ENCODE results near the gene PSD2. TPM values are rescaled to one million over a fixed set of nuclear protein-coding genes. Genes with fewer than 3 reads are reported as not detected.
A peak's percentile ranks its signal among the peaks of the same experiment; 100 is the strongest.

Gene PSD2
- total RNA-seq, 1 donor from 2014 or later: not detected

DNA sequence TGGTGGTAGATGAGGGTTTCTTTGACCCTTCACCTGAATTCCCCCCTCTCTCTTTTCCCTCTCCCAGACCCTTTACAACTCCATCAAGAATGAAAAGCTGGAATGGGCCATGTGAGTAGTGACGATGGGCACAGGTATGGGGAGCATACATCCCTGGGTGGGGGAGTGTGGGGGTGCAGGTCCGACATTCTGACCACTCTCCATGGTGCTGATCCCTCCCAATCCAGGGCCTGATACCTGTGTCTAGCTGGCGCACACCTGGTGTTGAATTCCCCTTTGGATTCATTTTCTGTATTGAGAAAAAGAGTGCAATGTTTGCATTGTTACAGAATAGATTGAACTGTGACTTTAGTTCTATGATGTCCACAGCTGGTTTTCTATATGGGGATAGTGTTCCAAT lies 40.0 kb downstream of the PSD2 start:
- DNase-seq (ENCODE audit: extremely low read depth, low read depth, low spot score): no peak

DNA sequence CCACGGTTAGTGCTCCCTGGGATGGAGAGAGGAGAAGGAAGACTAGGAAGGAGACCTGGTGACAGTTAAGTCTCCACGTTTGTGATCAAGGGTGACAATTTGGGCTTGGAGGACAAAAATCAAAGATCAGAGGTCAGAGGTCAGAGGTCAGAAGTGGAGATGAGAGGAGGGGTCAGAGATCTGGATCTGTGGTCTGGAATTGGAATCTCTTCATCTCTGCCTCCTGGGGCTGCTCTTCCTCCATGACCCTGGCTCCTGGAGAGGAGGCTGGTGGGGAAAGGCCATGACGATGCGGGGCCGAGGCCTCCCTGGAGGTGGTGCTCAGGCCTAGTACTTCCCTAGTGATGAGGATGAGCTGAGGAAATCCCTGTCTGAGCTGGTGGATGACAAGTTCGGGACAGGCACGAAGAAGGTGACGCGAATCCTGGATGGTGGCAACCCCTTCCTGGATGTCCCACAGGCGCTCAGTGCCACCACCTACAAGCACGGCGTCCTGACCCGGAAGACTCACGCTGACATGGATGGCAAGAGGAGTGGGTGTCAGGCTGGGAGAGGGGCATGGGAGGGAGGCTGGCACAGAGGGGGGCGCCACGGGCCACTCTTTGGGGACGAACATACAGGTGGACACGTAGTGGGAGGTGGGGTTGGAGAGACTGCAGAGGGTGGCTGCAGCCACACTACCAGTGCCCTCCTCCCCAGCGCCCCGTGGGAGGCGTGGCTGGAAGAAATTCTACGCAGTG lies 41.0 kb downstream of the PSD2 start:
- DNase-seq (ENCODE audit: extremely low read depth, low read depth, low spot score): no peak

DNA sequence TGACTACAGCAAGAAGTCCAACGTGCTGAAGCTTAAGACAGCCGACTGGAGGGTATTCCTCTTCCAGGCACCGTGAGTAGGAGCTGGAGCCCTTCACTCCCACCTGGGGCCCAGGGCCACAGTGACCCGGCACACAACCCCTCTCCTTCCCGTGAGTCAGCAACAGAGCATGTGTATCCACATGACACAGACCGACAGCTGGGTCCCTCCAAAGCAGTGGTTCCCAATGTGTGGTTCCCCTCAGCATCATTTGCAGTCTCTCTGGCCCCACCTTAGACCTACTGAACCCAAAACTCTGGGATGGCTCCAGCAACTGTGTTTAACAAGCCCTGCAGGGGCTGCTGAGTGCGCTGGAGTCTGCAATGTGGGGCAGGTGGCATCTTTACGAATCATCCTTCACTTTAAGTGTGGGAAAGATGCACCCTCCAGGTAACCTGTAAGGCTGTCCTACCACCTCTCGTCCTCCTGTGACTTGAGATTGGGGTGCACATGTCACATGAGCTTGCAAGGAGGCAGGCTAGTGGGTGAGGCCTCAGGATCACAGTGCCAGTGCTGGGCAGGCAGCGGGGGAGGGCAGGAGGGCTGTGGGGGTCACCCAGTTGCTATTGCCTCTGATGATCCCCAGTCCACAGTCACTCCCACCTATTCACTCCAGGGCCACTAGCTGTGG lies 42.2 kb downstream of the PSD2 start:
- DNase-seq (ENCODE audit: extremely low read depth, low read depth, low spot score): no peak

DNA sequence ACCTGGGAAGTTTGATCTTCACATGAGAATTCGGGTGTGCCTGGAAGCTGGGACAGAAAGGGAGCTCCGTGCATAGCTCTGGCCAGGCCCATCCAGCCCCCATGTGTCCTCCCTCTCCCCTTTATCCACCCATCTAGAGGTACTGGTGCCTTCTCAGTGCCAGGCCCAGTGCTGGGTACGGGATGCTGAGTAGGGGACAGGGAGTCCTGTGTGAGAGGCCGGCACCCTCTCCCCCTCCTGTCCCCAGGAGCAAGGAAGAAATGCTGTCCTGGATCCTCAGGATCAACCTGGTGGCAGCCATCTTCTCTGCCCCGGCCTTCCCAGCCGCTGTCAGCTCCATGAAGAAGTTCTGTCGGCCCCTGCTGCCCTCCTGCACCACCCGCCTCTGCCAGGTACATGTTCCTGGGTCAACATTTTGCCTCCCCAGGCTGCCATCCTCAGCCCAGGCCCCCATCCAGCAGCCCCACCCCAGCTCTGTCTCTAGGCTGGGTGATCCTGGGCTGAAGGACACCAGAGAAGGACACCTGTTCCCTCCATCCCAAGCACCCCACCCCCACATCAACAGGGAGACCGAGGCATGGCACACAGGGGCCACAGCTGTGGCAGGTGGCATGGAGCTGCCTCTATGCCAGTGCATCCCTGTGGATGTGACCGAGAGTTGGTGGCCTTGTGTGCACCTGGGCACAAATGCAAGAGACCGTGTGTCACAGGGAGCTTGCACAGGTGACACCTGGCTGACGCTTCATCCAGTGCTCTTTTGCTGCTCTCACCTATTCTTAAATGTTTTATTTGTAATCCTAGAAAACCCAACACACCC lies 43.0 kb downstream of the PSD2 start:
- no peak for DNase-seq (ENCODE audit: extremely low read depth, low read depth, low spot score)

DNA sequence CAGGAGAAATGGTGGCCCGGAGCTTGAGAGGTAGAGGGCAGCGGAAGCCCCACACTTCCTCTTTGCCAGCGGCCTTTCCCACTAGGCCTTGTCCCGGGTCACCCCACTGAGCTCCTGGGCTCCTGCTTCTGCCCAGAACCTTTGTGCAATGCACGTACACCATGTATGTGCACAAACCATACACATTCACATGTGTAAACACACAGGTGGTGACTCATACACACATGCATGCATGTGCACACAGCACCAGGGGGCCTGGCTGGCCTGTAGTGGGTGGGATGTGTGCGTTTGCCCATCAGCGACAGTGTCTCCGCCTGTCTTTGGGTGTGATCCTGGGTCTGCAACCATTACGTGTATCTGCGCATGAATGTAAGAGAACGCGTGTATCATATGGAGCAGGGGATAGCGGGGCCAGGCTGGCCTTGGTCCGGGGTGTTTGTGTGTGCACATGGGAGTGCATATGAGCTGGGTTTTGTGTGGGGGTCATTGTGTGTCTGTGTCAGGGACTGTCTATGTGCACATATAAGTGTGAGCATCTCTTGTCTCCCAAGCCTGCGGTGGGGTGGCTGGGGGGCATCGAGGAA lies 43.7 kb downstream of the PSD2 start:
- DNase-seq (ENCODE audit: extremely low read depth, low read depth, low spot score): no peak

DNA sequence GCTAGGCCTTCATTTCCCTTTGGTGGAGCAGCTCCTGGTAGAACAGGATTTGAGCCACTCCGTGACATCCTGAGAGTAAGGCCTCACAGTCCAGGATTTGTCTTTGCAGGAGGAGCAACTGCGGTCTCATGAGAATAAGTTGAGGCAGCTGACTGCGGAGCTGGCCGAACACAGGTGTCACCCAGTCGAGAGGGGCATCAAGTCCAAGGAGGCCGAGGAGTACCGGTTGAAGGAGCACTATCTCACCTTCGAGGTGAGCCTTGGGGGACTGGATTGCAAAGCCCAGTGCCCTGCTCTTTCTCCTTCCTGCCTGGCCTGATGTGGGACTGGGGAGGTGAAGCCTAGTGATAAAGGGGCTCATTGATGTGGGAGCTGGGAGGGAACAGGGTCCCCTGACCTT lies 44.3 kb downstream of the PSD2 start:
- no peak for DNase-seq (ENCODE audit: extremely low read depth, low read depth, low spot score)

DNA sequence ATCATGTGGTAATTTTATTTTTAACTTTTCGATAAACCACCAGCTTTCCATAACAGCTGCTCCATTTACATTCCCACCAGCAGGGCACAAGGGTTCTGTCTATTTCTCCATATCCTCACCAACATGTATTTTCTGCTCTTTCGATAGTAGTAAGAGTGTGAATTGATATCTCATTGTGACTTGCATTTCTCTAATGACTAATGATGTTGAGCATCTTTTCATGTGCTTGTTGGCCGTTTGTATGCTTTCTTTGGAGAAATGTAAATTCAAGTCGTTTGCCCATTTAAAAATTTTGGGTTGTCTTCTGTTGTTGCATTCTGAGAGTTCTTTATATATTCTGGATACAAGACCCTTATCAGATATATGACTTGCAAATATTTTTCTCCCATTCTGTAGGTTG lies 45.9 kb downstream of the PSD2 start:
- DNase-seq (ENCODE audit: extremely low read depth, low read depth, low spot score): no peak

DNA sequence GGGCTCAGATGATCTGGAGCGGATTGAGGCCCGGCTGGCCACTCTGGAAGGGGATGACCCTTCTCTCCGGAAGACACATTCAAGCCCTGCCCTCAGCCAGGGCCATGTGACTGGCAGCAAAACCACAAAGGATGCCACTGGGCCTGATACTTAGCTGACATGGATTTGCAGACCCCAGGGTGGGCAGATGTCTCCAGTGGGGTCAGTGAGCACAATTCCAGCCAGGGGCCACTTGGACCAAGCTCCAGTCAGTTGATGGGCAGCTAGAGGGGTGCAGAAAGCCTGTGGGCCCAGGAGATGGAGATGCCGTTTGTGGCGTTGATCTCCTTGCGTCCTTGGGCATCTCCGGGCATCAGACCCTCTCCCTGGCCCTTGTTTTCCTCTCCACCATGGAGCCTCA lies 46.7 kb downstream of the PSD2 start:
- DNase-seq (ENCODE audit: extremely low read depth, low read depth, low spot score): no peak

DNA sequence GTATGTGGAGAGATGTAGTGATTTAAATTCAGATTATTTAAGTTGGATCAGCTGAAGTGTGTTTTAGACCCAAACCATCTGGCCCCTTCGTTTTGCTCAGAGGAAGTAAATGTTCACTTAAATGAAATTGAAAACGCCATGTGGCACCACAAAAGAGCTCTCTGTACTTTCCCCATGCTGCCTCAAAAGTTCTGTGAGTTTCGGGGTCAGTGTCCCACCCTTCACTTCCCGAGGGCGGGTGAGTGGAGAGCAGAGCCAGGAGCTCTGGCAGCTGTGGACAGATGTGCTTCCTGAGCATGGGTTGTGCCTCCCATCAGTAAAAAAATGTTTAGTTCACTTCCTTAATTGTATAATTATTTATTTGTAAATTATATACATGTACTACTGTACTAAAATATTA lies 48.4 kb downstream of the PSD2 start:
- DNase-seq (ENCODE audit: extremely low read depth, low read depth, low spot score): no peak

DNA sequence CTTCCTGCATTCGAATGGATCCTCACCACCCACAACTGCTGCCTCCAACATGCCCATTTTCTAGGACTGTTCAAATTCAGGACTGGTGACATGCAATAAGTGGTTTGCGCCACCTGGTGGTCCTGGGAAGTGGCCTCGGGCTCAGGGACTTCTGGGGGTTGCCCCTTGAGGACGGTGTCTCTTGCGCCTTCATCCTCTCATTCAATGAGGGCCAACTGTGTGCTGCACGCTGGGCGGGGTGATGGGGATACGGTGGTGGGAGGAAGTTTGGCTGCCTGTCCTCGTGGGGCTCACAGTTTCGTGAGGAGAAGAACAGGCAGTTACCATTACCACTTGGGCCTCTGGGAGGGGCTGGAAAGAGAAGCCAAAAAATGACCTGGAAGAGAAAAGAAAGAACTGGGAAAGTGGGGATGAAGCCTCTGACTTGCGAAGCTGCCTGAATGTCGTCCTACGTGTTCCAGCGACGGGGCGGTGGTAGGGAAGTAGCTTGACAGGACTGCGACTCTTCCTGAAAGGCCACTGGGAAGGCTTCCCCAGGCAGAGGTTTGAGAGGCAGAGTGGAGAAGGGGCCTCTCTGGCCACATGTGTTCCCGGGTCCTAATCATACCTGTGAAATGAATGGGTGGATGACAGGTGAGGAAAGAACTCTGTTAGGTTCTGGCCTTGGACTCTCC lies 49.0 kb downstream of the PSD2 start:
- DNase-seq (ENCODE audit: extremely low read depth, low read depth, low spot score): peak; percentile 44

DNA sequence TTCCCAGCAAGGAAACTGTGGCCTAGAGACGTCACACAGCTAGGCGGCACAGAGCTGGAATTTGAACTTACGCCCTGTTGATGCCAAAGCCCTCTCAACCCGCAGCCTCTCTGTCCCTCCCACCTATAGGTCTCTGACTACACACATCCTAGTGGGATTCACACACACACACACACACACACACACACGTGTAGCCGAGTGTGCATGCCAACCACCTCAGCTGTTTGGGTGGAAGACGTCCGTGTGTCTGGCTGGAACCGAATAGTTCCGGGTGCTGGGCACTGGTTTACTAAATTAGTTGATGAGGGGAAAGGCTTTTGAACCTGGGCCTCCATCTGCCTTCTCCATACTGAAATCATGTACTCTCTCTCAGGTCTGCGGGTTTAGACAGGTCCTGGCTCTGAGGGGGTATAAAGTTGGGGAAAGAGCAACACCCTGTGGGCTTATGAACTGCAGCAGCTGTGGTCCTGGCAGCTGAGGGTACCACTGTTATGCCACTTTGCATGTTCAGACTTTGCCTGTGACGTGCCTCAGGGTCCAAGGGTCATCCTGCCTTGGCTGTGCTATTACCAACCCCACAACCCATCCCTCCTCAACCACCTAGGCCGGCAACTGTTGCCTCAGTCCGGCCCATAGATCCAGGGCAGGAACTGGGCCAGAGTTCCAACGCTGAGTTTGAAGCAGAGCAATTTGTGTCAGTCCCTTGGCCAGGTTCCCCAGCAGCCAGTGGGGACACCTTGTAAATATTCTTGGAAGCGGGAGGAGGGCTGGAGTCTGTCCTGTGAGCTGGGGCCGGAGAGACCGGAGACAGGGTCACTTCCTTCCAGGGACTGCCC lies 50.5 kb downstream of the PSD2 start:
- no peak for DNase-seq (ENCODE audit: extremely low read depth, low read depth, low spot score)

DNA sequence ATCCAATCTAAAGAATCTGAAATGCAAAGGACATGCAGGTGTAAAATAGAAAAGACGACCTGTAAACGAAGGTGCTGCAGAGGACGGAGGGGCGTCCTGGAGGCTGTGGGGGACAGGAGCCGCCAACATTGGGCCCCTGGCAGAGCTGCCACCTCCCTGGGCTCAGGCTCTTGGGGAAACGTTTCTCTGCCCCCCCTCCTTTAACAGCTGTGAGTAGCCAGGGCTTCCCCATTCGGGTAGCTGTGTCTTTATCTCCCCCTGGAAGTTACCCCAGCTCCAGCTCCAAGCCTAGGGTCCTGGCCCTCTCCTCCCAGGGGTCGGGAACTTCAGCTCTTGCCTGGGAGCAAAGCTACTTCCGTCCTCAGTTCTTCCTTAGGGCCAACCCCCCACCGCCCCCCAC lies 51.5 kb downstream of the PSD2 start:
- DNase-seq (ENCODE audit: extremely low read depth, low read depth, low spot score): no peak

DNA sequence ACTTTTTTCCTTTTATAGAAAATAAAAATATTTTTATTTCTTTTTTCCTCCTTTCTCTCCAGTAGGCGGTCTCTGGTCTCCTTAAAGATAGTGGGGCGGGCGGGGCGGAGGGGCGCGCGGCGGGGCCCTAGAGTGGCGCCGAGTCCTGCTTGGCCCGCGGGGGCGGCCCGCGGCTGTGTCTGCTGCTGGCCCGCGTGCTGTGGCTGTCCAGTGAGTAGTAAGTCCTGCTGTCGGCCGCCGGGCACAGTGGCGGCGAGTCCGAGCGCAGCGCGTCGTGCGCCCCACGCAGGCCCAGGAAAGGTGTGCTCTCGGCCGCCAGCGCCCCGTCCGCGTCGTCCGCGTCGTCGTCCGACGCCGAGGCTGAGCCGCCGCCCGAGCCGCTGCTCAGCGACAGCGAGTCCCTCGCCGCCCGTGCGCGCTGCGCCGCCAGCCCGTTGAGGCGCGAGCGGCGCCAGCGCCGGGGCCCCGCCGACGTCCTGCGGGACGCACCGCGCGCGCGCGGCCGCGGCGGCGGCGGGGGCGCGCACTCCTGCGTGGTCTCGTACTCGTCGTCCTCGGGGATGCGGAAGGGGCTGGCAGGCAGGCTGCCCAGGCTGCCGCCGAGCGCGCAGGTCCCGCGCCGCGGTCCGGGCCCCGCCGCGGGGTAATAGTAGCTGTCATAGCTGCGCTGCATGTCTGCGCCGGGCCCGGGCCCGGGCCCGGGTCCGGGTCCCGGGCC lies 52.3 kb downstream of the PSD2 start:
- DNase-seq (ENCODE audit: extremely low read depth, low read depth, low spot score): no peak

DNA sequence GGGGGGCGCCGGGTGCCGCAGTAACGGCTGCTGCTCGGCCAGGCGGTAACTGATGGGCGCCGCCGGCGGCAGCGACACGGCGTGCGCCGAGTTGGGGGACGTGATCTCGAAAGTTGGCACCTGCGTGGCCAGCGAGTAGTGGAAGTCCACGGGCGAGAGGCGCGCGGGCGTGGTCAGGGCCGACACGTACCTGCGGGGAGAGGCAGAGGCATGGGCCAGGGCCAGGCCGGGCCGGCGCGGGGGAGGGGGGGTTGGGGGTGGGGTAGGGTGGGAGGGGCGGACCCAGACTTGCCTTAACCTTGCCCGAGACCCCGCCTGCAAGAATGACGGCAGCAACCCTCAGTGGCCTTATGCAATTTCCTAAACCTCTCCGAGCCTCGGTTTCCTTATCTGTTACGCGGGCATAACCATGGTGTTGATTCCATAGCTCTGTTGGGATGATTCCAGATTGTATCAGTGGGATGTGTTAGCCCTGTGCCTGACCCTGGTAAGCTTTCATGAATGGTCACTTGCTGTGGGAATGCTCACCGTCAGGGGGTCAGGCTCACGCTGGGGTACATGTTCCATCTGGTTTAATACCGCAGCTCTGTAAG lies 53.0 kb downstream of the PSD2 start:
- DNase-seq (ENCODE audit: extremely low read depth, low read depth, low spot score): no peak

DNA sequence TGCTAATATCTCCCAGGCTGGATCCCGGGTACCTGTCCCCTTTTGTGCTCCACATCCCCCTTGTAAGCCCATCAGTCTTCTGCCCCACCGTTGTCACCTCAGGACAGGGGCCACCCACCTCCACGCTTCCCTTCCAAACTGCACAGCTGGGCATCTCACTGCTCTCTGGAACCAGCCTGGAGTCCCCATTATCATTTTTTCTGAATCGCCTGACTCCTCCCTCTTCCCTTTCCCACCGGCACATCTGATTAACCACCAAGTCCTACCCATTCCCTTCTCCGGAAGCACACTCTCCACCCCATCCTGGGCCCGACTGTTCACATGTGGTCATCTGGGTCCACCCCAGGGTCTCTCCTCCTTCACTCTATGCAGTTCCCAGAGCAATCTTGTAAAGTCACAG lies 53.9 kb downstream of the PSD2 start:
- DNase-seq (ENCODE audit: extremely low read depth, low read depth, low spot score): no peak

DNA sequence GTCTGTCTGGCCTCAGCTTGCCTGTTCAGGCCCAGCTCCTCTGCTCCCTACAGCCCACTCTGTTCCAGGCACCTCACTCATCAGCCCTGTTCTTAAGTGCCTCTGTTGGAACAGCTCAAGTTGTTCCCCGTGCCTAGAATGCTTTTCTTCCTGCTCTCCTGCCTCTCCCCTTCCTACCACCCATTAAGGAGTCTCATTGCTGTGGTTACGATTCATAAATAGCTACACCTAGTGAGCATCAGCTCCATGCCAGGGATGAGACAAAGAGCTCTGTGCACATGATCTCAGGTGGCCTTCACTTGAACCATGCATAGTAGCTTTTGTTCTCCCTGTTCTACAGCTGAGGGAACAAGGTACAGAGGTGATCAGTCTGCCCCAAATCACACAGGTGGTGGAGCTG lies 54.3 kb downstream of the PSD2 start:
- no peak for DNase-seq (ENCODE audit: extremely low read depth, low read depth, low spot score)

DNA sequence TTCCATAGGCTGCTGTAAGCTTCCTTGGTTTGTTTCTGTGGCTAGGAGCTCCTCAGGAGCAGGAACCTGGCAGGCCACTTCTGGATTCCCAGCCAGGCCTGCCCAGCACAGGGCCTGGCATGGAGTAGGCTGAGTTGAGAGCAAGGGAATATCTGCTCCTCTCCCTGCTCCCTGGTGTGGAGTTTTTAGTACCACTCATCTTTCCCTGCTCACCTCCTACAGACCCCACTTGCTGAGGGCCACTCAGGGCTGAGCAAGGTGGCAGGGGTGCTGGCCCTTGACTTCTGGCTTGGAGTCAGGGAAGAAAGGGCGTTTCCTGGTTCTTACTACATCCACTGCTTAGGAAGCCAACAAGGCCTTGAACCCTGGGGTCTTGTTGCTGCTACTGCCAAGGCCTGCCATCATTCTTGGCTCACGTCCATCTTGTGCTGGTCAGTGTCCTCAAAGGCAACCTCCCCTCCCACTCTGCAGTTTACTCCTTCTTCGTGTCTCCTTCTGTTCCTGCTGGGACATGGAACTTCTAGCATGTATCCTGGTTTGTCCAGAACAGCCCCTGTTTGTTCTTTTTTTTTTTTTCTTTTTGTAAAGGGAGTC lies 54.9 kb downstream of the PSD2 start:
- DNase-seq (ENCODE audit: extremely low read depth, low read depth, low spot score): no peak

DNA sequence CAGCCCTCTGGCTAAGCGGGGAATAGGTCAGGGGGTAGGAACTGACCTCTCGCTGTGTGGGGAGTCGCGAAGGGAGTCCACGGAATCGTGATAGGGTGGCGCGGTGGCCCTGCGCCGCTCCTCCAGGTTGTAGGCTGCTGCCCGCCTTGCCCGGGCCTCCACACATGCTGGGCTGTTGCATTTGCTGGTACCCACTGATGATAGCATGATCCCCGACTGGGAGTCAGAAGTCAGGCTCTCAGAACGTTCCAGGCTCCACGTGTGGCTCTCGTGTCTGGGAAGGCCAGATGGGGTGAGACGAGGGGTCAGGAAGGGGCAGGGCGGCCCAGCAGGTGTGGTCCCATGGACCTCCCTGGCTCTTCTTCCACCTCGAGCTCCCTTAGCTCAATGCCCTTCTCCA lies 56.0 kb downstream of the PSD2 start:
- DNase-seq (ENCODE audit: extremely low read depth, low read depth, low spot score): no peak

DNA sequence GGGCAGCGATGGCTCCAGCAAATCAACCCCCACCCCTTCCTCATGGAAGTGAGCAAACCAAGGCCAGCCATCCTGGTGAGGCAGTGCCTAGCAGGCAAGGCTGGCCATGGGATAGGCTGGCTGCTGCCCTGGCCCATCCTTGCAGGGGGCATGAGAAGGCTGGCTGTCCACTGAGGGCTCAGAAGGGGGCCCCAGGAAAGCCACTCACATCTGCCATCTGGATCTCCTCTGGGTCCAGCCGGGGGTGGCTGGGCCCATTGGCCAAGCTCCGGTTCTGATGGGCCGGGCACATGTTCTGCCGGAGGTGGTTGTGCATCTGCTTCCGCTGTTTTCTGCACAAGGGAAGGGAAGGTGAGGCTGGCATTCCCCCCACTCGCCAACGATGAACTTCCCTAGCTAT lies 57.1 kb downstream of the PSD2 start:
- no peak for DNase-seq (ENCODE audit: extremely low read depth, low read depth, low spot score)

Measured in glomerular endothelial cell (primary cell).